Activated CD4-positive, alpha-beta T cell treated with anti-CD3 and anti-CD28 coated beads for 4 hours (primary cell): ENCODE data around the gene RUNX2.

Source experiments
- DNase-seq, 2 donors: peaks; one replicate each; pipeline ENCODE4 v3.0.0-alpha.2; 2020

RUNX2 gene

GRCh38 chr6:45631396-45631795, 303.3 kb downstream of the RUNX2 start:
- no peak for DNase-seq

DNA sequence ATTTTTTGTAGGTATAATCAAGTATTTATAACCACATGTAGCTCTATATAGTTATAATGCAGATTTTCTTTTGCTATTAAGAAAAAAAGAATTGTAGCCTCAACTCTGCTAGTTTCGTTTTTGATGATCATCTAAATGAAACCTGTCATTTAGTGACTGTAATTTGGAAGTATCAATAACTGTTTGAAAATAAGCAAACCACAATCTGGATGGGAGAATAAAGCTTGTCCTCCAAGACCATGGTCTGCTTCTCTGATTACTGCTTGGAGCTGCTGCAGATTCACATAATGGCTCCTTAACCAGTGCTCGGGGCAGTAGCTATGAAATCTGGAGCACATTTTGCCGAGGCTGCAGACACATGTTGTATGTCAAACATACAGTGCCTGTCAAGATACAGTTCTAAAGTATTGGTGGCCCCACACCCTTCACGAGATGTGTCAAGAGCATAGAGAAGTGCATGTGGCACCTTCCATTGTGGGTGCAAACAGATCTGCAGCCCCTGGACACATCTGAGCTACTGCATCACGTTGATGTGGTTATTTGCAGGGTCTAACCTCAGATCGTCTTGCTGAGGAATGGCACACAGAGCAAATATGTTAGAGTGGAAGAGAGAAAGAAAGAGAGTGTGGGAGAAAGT, 305.3 kb downstream of the RUNX2 start:
- no peak for DNase-seq

DNA sequence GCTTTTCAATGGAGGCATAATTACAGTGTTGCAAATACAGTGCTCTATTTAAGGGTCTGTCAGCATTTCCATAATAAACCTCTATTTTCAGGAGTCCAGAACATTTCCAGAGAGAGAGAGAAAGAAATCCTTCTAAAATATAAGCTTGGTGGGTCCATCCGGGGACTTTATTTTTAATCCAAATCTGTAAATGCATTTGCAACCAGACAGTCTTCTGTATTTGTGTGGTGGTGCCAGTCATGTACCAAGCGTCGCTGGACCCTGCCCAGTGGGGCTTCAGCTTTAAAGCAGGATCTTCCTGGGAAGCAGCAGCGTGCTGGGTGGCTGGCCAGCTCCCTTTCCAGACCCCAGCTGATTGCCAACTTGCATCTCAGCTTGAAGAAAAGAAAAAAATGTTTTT, 306.1 kb downstream of the RUNX2 start:
- no peak for DNase-seq

DNA sequence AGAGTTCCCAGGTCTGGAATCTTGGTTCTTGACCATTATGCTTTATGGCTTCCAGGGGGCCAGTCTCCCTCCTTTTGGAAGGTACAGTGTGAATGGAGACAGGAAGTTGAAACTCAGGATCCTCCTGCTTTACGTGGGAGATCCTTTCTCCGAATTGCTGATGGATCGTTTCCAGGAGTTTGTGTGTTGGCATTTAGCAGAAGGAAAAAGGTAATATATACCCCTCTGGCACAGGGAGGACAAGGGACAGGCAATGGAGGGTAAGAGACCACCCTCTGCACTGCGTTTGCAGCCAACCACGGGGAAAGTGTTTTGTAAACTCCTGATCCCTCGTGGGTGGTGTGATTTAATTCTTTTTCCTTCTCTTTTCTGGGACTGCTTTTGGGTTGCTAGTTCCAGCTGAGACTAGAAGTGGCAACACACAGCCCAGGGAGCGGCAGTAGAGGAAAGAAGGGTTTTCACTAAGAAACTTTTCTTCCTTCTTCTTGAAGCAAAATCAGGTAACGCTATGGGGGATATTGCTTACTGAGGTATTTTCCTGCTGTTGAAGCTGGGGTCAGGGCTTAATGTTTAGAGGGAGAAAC, 307.2 kb downstream of the RUNX2 start:
- DNase-seq: no peak

GRCh38 chr6:45637056-45637455, 308.9 kb downstream of the RUNX2 start:
- no peak for DNase-seq

GRCh38 chr6:45637611-45638257, 309.6 kb downstream of the RUNX2 start:
- DNase-seq: no peak

DNA sequence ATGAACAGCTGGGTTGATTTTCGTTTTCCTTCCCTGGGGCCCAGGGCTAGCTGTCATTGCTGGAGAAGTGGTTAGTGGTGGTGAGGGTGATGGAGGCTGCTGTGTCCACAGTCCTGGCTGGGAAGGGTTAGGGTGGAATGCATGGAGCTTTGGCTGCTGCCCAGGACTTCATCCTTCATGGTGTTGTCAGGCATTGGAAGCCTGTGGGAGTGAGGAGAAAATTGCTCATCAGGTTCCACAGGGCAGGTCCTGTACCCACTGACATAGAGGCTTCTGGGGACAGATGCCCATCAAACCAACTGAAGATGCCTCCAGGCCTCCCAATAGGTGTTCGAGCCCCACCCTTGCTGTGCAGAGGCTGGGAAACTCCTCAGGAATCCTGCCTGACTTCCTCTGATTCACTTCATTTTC, 312.0 kb downstream of the RUNX2 start:
- no peak for DNase-seq

GRCh38 chr6:45640811-45641210, 312.7 kb downstream of the RUNX2 start:
- DNase-seq: no peak

DNA sequence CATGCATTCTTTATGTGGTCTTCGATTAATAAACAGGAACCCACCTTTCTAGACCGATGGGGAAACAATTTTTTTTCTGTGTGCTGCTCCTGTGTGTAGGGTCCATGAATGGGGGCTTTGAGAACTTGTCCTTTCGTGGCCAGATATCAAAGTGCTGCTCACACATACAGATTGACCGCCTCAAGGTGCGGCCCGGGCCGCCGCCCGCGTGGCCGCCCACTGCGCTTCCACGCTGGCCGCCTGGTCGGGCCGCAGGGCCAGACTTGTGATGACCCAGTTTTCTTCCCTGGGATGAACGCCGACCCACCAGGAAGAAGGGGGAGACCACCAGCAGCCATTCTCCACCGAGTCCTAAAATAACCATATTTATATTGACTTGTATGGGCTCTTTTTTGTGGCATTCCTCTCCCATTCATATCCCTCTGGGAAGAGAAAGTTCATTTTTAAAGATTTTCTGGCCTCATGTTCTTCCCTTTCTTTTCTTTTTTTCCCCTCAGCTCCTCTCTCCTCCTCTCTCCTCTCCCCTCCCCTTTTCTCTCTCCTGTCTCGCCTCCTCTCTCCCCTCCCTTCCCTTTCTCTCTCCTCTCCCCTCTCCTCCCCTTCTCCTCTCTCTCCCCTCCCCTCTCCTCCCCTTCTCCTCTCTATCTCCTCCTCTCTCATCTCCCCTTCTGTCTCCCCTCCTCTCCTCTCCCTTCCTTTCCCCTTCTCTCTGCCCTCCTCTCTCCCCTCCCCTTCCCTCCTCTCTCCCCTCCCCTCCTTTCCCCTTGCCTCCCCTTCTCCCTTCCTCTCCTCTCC, 314.4 kb downstream of the RUNX2 start:
- no peak for DNase-seq

DNA sequence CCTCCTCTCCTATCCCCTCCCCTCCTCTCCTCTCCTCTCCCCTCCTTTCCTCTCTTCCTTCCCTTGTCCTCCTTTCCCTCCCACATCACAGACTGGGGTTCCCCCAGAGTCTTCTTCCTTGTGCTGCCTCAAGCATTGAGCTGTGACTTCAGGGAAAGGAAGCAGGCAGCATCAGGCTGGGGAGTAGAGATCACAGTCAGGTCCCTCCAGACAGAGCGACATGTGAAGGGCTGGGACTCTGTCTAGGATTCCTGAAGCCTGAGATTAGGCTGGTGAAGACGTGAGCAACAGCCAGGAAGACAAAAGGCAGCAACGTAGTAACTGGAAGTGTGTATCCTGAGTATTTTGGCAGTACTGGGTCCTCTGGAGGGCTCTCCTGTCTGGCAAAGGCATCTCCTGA, 315.0 kb downstream of the RUNX2 start:
- DNase-seq: no peak

DNA sequence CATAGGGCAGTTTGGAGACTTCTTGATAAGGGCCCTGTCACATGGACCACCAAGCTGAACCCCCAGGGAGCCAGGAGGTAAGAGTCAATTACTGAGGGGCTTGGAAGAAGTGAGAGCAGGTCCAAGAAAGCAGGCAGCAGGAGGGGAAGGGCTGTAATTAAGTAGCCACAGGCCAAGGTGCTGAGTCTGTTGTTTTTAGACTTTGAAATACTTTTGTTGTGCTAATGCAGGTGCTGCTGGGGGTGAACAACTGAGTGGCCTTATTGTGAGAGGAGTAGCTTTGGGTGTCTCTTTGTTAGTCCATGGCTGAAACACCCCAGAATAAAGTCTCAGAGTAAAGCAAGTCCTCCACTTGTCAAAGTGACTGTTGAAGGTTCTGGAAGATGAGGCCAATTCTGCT, 316.6 kb downstream of the RUNX2 start:
- DNase-seq: no peak

DNA sequence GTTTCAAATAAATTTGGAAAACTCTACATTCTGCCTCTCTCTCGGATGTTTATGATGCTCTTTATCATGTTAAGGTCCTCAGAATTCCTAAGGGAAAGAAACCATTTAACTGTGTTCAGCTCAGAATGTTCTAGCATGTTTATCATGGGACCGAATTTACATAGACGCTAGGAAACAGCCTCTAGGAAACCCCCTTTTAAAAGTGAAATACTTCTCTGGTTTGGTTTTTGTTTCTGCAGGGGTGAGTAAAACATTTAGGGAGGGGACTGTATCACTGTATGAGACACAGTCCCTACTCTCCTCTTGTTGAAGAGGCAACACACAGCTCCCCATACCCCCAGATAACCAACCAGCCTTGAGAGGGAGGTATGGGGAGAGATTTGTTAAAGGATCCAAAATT, 317.2 kb downstream of the RUNX2 start:
- no peak for DNase-seq

DNA sequence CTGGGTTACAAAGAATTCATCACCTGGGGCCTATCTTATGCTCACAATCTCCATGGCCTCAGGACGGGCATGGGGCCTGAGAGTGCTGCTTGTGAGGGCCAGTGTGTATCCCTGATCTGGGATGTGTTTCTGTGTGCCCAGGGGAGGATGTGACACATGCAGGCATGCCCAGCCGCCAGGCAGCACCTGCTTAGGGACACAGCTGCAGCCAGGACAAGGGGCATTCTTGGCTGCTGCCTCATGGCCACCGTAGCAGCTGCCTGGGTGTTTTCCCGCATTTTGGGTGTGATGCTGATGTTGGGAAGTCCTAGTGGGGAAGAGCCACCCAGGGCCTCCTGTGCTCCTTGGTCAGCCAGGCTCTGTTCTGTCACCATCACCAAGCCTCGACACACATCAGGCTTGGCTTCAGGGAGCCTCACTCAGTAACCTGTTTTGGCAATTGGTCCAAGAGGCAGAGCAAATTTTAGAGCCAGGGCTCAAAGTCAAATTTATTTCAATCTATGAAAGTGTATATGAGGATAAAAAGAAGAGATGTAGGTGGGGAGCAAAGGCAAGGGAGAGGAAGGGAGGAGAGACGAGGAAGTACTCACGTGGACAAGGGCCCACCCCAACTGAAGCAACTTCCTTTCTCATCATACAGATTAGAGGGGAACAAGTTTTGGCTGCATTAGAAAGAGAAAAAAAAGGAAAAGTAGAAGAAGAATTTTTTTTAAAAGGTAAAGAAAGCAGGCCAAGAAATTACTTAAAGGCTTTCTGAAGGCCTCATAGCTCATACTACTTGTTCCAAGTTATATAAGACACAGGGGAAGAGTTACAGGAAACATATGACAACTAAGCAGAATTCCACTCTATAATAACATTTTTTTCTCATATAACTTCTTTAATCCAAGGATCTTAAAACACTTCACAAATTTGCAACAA, 319.5 kb downstream of the RUNX2 start:
- no peak for DNase-seq

DNA sequence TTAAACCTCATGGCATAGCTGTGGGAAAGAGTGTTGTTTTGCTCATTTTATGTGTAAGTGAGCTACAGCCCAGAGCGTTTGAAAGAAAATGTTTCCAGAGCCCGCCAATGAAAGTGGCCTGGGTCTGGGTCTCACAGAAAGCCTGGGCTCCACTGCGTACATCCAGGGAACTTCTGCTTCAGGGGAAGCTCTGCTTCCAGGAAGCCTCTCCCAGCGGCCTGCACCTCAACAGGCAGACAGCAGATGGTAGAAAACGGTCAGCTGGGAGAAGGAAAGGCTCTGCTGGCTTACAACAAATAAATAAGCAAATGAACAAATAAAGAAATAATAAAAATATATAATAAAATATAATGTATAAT, 320.1 kb downstream of the RUNX2 start:
- no peak for DNase-seq

DNA sequence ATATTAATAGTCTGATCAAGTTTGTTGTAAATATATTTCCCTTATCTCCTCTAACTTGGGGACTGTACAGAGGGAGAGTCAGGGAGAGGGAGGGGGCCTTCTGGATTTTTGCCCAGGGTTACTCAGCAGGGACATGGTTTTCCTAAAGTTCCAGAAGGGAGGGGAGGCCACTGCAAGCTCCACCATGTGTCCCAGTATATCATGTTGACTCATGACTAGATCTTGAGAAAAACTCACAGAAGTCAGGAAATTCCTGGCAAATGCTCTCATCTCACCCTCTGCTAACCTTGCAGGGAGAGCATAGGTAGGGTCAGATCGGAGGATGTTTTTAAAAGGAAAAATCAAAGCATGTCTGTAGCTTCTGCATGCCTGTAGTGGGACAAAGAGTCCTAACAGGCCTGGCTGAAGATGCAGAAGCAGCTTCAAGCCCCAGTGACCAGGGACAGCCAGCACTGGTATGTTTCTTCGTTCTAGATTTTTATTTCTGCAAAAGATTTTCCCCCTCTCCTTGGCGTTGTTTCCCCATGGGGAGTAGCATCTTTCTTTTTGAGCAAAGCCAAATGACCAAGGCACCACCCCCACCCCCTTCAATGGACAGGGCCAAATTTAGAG, 322.5 kb downstream of the RUNX2 start:
- no peak for DNase-seq

- no peak for DNase-seq
These were observed 323.2 kb downstream of the RUNX2 start for GRCh38 chr6:45651301-45651700.

GRCh38 chr6:45652416-45652815, 324.3 kb downstream of the RUNX2 start:
- no peak for DNase-seq

DNA sequence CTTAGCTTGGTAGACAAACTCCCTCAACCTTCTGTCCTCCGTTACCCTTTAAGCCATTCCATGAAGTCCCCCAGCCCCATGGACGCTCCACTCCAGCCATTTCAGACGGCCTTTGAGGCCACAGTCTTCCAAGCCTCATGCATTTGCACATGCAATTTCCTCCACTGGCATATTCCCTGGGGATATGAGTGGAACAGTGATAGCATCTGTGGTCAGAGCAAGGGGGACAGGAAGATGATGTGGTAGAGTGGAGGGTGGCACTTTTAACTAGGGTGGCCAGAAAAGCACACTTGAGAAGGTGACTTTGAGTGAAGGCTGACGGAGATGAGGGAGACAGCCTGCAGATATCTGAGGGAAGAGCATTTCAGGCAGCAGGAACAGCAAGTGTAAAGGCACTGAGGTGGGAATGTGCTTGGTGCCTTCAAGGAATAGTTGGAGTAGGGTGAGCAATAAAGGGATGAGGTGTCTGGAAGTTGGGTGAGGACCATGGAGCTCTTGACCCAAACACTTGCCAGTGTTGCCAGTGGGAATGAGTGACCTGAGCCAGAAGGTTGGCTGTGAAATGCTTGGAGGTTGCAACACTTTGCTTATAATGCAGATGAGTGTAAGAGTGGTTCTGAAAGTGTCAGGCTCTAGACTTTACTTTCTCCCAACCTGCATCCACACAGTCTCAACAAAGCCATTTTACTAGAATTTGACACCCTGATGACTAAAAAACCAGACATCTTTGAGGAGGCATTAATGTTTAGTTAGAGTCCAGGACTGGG, 325.2 kb downstream of the RUNX2 start:
- DNase-seq: no peak

DNA sequence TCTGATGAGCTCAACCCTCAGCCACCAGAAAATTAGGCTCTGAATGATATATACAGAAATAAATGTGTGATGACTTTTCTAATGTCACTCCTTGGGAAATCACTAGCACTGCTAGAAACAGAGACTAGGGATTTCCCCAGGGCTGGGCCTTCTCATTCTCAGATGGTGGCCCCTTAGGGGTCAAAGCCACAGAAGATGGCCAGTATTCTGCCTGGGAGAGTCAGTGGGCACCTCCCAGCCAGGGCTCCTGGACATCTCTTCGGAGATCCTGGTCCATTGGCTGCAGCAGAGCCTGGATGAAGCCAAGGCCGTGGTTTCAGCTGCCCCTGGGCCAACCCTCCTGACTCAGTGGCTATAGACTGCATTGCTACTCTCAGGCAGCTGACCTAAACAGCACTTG, 326.5 kb downstream of the RUNX2 start:
- no peak for DNase-seq

- no peak for DNase-seq
These were observed 327.8 kb downstream of the RUNX2 start for GRCh38 chr6:45655745-45656476.

- DNase-seq: no peak
These were observed 329.1 kb downstream of the RUNX2 start for GRCh38 chr6:45657226-45657625.
